Large intestine (tissue), 3 donors: ENCODE data around the gene ARL5B. TPM values are rescaled to one million over a fixed set of nuclear protein-coding genes. Genes with fewer than 3 reads are reported as not detected.

Experiments
- DNase-seq, 2 donors: peaks; one replicate each; pipeline versions ENCODE4 v3.0.0 to v3.0.0-alpha.2; 2013
- H3K27ac ChIP-seq: one replicate; pipeline ENCODE4 v1.5.1; 2013; ENCODE audit warnings: low read length
- H3K27me3 ChIP-seq: 2 replicates; pipeline ENCODE4 v1.6.1; 2013; ENCODE audit warnings: low read length; ENCODE audit not compliant: control insufficient read depth, insufficient read depth
- H3K36me3 ChIP-seq: 2 replicates; pipeline ENCODE4 v1.6.1; 2013; ENCODE audit warnings: low read length; ENCODE audit not compliant: control insufficient read depth, insufficient read depth
- H3K4me1 ChIP-seq: one replicate; pipeline ENCODE4 v1.6.1; 2013; ENCODE audit warnings: low read length; ENCODE audit not compliant: control insufficient read depth, insufficient read depth
- H3K4me3 ChIP-seq: one replicate; pipeline ENCODE4 v1.5.1; 2013; ENCODE audit warnings: low read length
- H3K9me3 ChIP-seq: one replicate; pipeline ENCODE4 v1.6.1; 2013; ENCODE audit warnings: mild to moderate bottlenecking, low read depth, low read length, moderate library complexity; ENCODE audit not compliant: control insufficient read depth
- WGBS: methylation state at CpG from one replicate; pipeline ENCODE4 v1.1.5; 2013; ENCODE audit warnings: low lambda C conversion rate; ENCODE audit not compliant: insufficient coverage; 5-methylcytosine and 5-hydroxymethylcytosine counted together
- polyA plus RNA-seq: library from polyadenylated mRNA; unstranded; fragments of 120-200 nt; gene quantifications from one replicate; pipeline ENCODE4 v1.2.1, GENCODE V29; 2013

Gene ARL5B
- polyA plus RNA-seq, 1 donor: 39.1 TPM

DNA sequence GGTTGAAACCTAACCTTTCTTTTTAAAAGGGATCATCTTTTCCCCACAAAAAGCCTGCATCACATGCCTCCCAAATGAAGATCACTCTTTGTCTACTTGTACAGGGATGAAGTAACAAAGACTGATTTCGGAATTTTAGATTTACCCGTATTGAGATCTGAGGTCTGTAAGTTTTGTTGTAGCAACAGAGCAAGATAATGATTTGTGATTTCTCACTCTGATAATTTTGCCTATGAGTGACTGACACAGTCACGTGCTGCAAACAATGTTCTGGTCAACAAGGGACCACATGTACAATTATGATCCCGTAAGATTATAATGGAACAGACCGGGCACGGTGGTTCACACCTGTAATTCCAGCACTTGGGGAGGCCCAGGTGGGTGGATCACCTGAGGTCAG lies 31.3 kb downstream of the ARL5B start:
- WGBS: no CpG with 5 or more reads among the region's 6 CpGs

DNA sequence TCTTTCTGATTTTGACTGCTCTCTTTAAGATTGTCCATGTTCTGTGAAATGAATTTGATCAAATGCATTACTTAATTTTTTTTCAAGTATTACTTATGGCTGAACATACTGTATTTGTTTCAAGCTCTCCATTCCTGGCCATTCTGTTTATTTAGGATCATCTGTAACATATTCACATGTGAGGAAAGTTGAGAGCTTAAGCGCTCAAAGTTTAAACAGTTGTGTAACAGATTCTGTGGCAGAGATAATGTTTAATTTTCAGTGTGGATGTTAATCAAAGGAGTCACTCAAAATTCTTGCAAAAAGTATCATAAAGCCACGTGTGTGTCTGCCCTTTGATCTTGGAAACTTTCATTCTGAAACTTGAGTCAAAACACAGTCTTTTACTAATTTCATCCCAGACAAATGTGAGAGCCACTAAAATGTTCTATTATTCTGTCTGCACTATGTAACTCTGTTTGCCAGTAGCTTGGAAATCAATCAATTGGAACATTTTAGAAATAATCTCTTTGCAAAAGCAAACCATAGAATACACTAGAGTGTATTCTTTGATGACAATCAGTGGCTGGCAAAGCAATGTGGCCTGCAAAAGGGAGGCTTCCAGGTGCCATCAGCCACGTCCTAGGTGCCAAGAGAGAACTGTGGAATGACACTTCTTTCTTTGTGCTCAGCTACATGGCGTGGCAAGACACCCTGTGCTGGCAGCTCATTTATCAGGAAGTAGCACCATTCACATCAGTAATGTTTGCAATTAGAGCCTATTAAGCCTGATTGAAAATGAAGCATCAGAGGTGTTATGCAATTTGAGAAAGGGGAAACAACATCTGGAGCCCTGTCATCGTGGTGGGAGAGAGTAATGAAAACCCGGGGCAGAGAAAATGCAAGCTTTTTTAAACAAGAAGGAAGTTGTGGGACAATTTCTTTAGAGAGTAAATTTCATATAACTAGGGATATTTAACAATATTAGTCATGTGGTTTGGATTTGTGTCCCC lies 40.9 kb downstream of the ARL5B start:
- Histone ChIP-seq H3K36me3 (no peaks in the 10 kb centered on the region), H3K4me1 (peaks cover 5% of the 10 kb centered on the region), H3K9me3 (peaks cover 3% of the 10 kb centered on the region), H3K27ac (no peak overlapping the region), H3K4me3 (no peak overlapping the region), H3K27me3 (no peaks in the 10 kb centered on the region)
- WGBS: 33% methylated on average over 1 of the region's 6 CpGs
- peak in 1 of 2 donors; percentile 23 for DNase-seq

More for the DNA sequence above, 31.3 kb downstream of the ARL5B start:
- DNase-seq: no peak
- no peaks in the 10 kb centered on the region for H3K36me3 ChIP-seq
- H3K4me1 ChIP-seq: no peaks in the 10 kb centered on the region
- no peak overlapping the region for H3K27ac ChIP-seq
- no peaks in the 10 kb centered on the region for H3K27me3 ChIP-seq
- no peaks in the 10 kb centered on the region for H3K9me3 ChIP-seq
- H3K4me3 ChIP-seq: no peak overlapping the region

- 88% methylated on average over 3 of the region's 5 CpGs for WGBS
Measured at GRCh38 chr10:18703521-18703920, 44.3 kb downstream of the ARL5B start.

GRCh38 chr10:18710201-18710653 lies 51.0 kb downstream of the ARL5B start:
- Histone ChIP-seq H3K27ac (no peak overlapping the region), H3K36me3 (no peaks in the 10 kb centered on the region), H3K4me1 (peaks cover 5% of the 10 kb centered on the region), H3K9me3 (peaks cover 6% of the 10 kb centered on the region), H3K27me3 (no peaks in the 10 kb centered on the region), H3K4me3 (no peak overlapping the region)
- DNase-seq: no peak
- no CpG with 5 or more reads among the region's 31 CpGs for WGBS

More at GRCh38 chr10:18703521-18703920, 44.3 kb downstream of the ARL5B start:
- H3K27me3 ChIP-seq: no peaks in the 10 kb centered on the region
- peaks cover 5% of the 10 kb centered on the region for H3K4me1 ChIP-seq
- DNase-seq: no peak
- no peak overlapping the region for H3K4me3 ChIP-seq
- H3K27ac ChIP-seq: no peak overlapping the region
- no peaks in the 10 kb centered on the region for H3K9me3 ChIP-seq
- no peaks in the 10 kb centered on the region for H3K36me3 ChIP-seq

GRCh38 chr10:18713077-18713476 lies 53.8 kb downstream of the ARL5B start:
- H3K4me3 ChIP-seq: no peak overlapping the region
- H3K4me1 ChIP-seq: peaks cover 5% of the 10 kb centered on the region
- H3K9me3 ChIP-seq: peaks cover 6% of the 10 kb centered on the region
- 60% methylated on average over 1 of the region's 6 CpGs for WGBS
- H3K27ac ChIP-seq: peak overlapping the region; percentile 69
- H3K36me3 ChIP-seq: no peaks in the 10 kb centered on the region
- H3K27me3 ChIP-seq: no peaks in the 10 kb centered on the region
- DNase-seq: peak; percentile 78 to 89

- H3K27ac ChIP-seq: no peak overlapping the region
- H3K27me3 ChIP-seq: no peaks in the 10 kb centered on the region
- H3K4me1 ChIP-seq: no peaks in the 10 kb centered on the region
- H3K4me3 ChIP-seq: no peak overlapping the region
- no peak for DNase-seq
- no peaks in the 10 kb centered on the region for H3K36me3 ChIP-seq
- 83% methylated on average over 1 of the region's 1 CpG for WGBS
- H3K9me3 ChIP-seq: no peaks in the 10 kb centered on the region
Measured at GRCh38 chr10:18718991-18719390, 59.8 kb downstream of the ARL5B start.

- no CpG with 5 or more reads among the region's 1 CpG for WGBS
- no peak overlapping the region for H3K27ac ChIP-seq
- DNase-seq: no peak
- no peaks in the 10 kb centered on the region for H3K36me3 ChIP-seq
- no peak overlapping the region for H3K4me3 ChIP-seq
- no peaks in the 10 kb centered on the region for H3K27me3 ChIP-seq
- H3K4me1 ChIP-seq: no peaks in the 10 kb centered on the region
- no peaks in the 10 kb centered on the region for H3K9me3 ChIP-seq
Measured at GRCh38 chr10:18719811-18720210, 60.6 kb downstream of the ARL5B start.

GRCh38 chr10:18721067-18721466 lies 61.8 kb downstream of the ARL5B start:
- no peaks in the 10 kb centered on the region for H3K27me3 ChIP-seq
- no CpG with 5 or more reads among the region's 9 CpGs for WGBS
- DNase-seq: no peak
- no peak overlapping the region for H3K27ac ChIP-seq
- H3K9me3 ChIP-seq: no peaks in the 10 kb centered on the region
- no peak overlapping the region for H3K4me3 ChIP-seq
- no peaks in the 10 kb centered on the region for H3K36me3 ChIP-seq
- no peaks in the 10 kb centered on the region for H3K4me1 ChIP-seq

- H3K27ac ChIP-seq: no peak overlapping the region
- no peaks in the 10 kb centered on the region for H3K36me3 ChIP-seq
- no peaks in the 10 kb centered on the region for H3K4me1 ChIP-seq
- H3K9me3 ChIP-seq: no peaks in the 10 kb centered on the region
- no peak for DNase-seq
- no peak overlapping the region for H3K4me3 ChIP-seq
- WGBS: 50% methylated on average over 2 of the region's 3 CpGs
- no peaks in the 10 kb centered on the region for H3K27me3 ChIP-seq
Measured at GRCh38 chr10:18723801-18724200, 64.6 kb downstream of the ARL5B start.
